ENCODE measurements around the gene PPP6R3.
A peak's percentile ranks its signal among the peaks of the same experiment; 100 is the strongest.

PPP6R3 gene

GRCh38 chr11:68543594-68543993, 83.0 kb downstream of the PPP6R3 start:
- TF ChIP-seq, protein P1, sequence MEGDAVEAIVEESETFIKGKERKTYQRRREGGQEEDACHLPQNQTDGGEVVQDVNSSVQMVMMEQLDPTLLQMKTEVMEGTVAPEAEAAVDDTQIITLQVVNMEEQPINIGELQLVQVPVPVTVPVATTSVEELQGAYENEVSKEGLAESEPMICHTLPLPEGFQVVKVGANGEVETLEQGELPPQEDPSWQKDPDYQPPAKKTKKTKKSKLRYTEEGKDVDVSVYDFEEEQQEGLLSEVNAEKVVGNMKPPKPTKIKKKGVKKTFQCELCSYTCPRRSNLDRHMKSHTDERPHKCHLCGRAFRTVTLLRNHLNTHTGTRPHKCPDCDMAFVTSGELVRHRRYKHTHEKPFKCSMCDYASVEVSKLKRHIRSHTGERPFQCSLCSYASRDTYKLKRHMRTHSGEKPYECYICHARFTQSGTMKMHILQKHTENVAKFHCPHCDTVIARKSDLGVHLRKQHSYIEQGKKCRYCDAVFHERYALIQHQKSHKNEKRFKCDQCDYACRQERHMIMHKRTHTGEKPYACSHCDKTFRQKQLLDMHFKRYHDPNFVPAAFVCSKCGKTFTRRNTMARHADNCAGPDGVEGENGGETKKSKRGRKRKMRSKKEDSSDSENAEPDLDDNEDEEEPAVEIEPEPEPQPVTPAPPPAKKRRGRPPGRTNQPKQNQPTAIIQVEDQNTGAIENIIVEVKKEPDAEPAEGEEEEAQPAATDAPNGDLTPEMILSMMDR (IDR thresholded peaks at IDR 0.05), result no peak
- Histone ChIP-seq H3K36me3 (ENCODE audit: control insufficient read depth, insufficient read depth, low read length) (no peaks in the 10 kb centered on the region), H3K27me3 (ENCODE audit: control insufficient read depth, insufficient read depth, low read length) (no peaks in the 10 kb centered on the region)

DNA sequence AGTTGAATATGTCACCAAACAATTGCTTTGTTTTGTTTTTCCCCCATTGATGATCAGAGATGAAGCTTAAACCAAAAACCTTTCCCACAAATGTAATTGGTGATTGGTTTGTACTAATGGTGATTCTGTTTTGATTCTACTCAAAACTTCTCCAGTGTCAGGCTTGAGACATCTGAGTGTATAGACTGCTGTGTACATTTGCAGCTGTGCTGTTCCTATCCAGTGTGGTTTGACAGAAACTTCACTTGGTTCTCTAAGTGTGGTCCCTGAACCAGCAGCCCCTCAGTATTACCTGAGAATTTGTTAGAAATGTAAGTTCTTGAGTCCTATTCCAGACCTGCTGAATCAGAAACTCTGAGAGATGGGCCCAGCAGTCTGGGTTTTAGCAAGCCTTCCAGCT, 84.8 kb downstream of the PPP6R3 start:
- Histone ChIP-seq H3K79me2 (peaks cover 31% of the 10 kb centered on the region), H3K4me3 (ENCODE audit: low read depth, low read length) (peak overlapping the region; percentile 27), H3K4me2 (ENCODE audit: low read length) (peak overlapping the region; percentile 49), H3K9me3 (ENCODE audit: control insufficient read depth, low read length) (no peaks in the 10 kb centered on the region), H3K27me3 (ENCODE audit: control insufficient read depth, insufficient read depth, low read length) (no peaks in the 10 kb centered on the region), H2AFZ (no peak overlapping the region), H3K27ac (peak overlapping the region; percentile 70), H3K9ac (no peak overlapping the region), H3K4me1 (peaks cover 18% of the 10 kb centered on the region), H3K36me3 (ENCODE audit: control insufficient read depth, insufficient read depth, low read length) (no peaks in the 10 kb centered on the region)
- TF ChIP-seq, protein P1 (IDR thresholded peaks at IDR 0.05), result no peak

More at GRCh38 chr11:68543594-68543993, 83.0 kb downstream of the PPP6R3 start:
- Histone ChIP-seq H3K4me1 (peaks cover 20% of the 10 kb centered on the region), H3K9ac (no peak overlapping the region), H3K4me2 (ENCODE audit: low read length) (no peak overlapping the region), H3K9me3 (ENCODE audit: control insufficient read depth, low read length) (no peaks in the 10 kb centered on the region), H3K79me2 (peaks cover 29% of the 10 kb centered on the region), H3K4me3 (ENCODE audit: low read depth, low read length) (no peak overlapping the region), H3K27ac (peak overlapping the region; percentile 24), H2AFZ (no peak overlapping the region)

DNA sequence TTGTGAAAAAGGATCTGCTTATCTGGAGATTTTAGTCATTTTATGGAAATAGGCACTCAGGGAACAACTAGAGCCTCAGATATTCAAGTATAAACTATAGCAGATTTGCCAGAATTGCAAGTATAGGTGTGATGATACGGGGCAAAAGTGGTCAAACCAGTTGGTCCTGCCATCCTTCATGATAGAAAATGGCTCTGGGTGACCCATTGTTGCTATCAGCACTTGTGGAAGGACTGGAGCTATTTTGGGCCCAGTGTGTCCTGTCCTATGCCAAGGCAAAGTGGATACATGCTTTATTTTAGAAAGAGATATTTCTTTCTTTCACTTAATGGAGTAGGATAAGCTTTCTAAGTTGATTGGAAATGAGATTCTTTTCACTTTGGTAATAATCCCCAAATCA, 85.2 kb downstream of the PPP6R3 start:
- Histone ChIP-seq H3K79me2 (peaks cover 31% of the 10 kb centered on the region), H3K27me3 (ENCODE audit: control insufficient read depth, insufficient read depth, low read length) (no peaks in the 10 kb centered on the region), H3K9ac (no peak overlapping the region), H3K4me2 (ENCODE audit: low read length) (peak overlapping the region; percentile 31), H3K4me1 (peaks cover 18% of the 10 kb centered on the region), H3K36me3 (ENCODE audit: control insufficient read depth, insufficient read depth, low read length) (no peaks in the 10 kb centered on the region), H3K27ac (peak overlapping the region; percentile 70), H3K4me3 (ENCODE audit: low read depth, low read length) (no peak overlapping the region), H3K9me3 (ENCODE audit: control insufficient read depth, low read length) (no peaks in the 10 kb centered on the region), H2AFZ (no peak overlapping the region)
- TF ChIP-seq, protein P1 (IDR thresholded peaks at IDR 0.05), result no peak

- Histone ChIP-seq H3K27ac (peak overlapping the region; percentile 70), H3K36me3 (ENCODE audit: control insufficient read depth, insufficient read depth, low read length) (no peaks in the 10 kb centered on the region), H3K79me2 (peaks cover 26% of the 10 kb centered on the region), H3K4me2 (ENCODE audit: low read length) (peak overlapping the region; percentile 31), H3K4me3 (ENCODE audit: low read depth, low read length) (no peak overlapping the region), H2AFZ (no peak overlapping the region), H3K9me3 (ENCODE audit: control insufficient read depth, low read length) (no peaks in the 10 kb centered on the region), H3K9ac (no peak overlapping the region), H3K4me1 (peaks cover 20% of the 10 kb centered on the region), H3K27me3 (ENCODE audit: control insufficient read depth, insufficient read depth, low read length) (no peaks in the 10 kb centered on the region)
- TF ChIP-seq, protein P1 (IDR thresholded peaks at IDR 0.05), result no peak
Observed at GRCh38 chr11:68546555-68546954, 86.0 kb downstream of the PPP6R3 start.

DNA sequence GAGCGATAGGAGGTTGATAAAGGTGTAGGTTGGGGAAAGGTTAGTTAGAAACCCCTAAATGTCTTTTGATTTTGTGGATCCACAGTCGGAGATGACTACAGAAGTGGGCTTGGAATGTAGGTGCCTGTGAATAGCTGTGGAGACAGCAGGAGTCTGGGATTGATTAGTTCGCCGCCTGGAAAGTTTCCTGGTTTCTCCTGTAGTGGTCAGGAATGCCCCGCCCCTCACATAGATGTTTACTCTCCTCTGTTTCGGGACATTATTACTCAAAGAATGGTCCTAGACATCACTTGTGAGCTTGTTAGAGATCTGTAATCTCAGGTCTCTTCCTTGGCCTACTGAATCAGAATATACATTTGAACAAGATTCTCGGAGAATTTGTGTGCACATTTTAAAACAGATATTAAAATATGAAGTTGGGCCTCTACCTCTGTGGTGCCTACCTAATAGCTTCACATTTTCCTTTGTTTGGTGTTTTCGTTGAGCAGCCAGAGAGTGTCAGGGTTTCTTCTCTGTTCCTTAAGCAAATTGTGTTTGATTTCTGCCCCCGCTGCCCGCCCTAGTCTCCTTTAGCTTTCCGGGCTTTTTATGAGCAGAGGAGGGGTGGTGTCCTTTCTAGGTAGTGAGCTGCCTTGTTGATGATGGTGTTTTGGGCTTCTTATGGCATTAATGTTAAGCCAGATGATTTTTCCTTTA, 89.4 kb downstream of the PPP6R3 start:
- H3K79me2 ChIP-seq, result peaks cover 20% of the 10 kb centered on the region
- TF ChIP-seq, protein P1 (IDR thresholded peaks at IDR 0.05), result no peak
- H3K36me3 ChIP-seq (ENCODE audit: control insufficient read depth, insufficient read depth, low read length), result no peaks in the 10 kb centered on the region
- H3K9me3 ChIP-seq (ENCODE audit: control insufficient read depth, low read length), result no peaks in the 10 kb centered on the region
- H2AFZ ChIP-seq, result no peak overlapping the region
- peaks cover 13% of the 10 kb centered on the region for H3K4me1 ChIP-seq
- no peaks in the 10 kb centered on the region for H3K27me3 ChIP-seq (ENCODE audit: control insufficient read depth, insufficient read depth, low read length)
- no peak overlapping the region for H3K4me3 ChIP-seq (ENCODE audit: low read depth, low read length)
- no peak overlapping the region for H3K9ac ChIP-seq
- H3K27ac ChIP-seq, result peak overlapping the region; percentile 4
- no peak overlapping the region for H3K4me2 ChIP-seq (ENCODE audit: low read length)
